HAP-1 (cell line): Measurements from ENCODE around the gene CAB39L.
A peak's percentile ranks its signal among the peaks of the same experiment; 100 is the strongest.

Source experiments
- DNase-seq, 2 experiments: peaks; one replicate each; pipeline ENCODE4 v3.0.0-alpha.2; 2016 to 2020; ENCODE audit warnings: low spot score in 2 of 2
- H3K27me3 ChIP-seq: fragments of 250-450 bp; sonication (Bioruptor Pico); 2 replicates; pipeline ENCODE4 v1.5.1; 2020; ENCODE audit warnings: low read depth, mild to moderate bottlenecking, moderate library complexity
- H3K36me3 ChIP-seq: fragments of 250-450 bp; sonication (Bioruptor Pico); replicated peaks from 2 replicates; pipeline ENCODE4 v1.5.1; 2020; ENCODE audit warnings: mild to moderate bottlenecking
- H3K4me1 ChIP-seq: fragments of 250-450 bp; sonication (Bioruptor Pico); 2 replicates; pipeline ENCODE4 v1.5.1; 2020; ENCODE audit warnings: mild to moderate bottlenecking
- H3K4me3 ChIP-seq: fragments of 250-450 bp; sonication (Bioruptor Pico); 2 replicates; pipeline ENCODE4 v1.5.1; 2020; ENCODE audit warnings: mild to moderate bottlenecking, moderate library complexity
- H3K9me3 ChIP-seq: fragments of 250-450 bp; sonication (Bioruptor Pico); 2 replicates; pipeline ENCODE4 v1.5.1; 2020; ENCODE audit warnings: mild to moderate bottlenecking, moderate library complexity
- in situ Hi-C: fragments of 300-500 bp; cut with MboI; formaldehyde crosslinking; loops from 3 replicates; pipeline ENCODE4 v1.14.3; 2020; ENCODE audit warnings: low sequenced_read_pairs, inconsistent platforms, mixed read lengths

CAB39L gene

DNA sequence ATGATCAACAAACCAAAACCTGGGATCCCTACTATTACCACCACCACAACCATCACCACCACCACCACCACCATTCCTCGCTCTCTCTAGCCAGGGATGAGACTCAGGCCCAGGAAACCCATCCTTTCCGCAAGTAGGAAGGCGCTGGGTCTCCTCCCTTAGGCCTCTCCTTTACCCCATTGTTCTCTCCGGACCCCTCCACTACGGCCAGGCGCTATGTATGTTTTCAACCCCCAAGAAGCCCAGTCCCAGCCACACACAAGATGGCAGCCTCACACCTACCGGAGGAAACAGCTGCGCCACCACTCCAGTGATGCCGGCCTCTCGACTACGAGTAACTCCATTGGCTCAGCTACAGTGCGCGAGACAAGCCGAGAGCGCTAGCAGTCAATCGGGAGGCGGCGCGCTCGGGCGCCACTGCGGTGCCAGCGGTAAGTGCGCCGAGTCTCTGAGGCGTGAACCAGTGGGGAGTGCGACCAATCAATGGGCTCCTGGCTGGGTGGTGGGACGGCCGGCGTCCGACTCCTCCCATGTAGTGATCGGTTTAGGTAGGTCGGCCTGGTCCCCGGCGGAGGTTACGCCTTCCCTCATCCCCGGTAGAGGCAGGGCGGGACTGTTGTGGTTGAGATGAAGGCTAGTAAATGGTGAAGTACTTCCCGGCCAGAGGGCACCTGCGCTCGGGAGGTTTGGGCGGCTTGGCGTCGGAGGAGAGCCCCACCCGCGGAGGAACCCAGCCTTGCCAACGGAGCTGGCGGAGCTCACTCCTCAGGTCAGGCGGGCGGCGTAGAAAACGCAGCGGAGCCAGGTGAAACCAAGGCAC, at the start of gene CAB39L, which contains the start of gene SETDB2:
Gene CAB39L (minus strand): TSS at position 361 of the 820 bp plus-strand sequence. CDS start 61,154 bp downstream, outside the sequence.
Gene SETDB2 (plus strand): TSS at position 571 of the 820 bp plus-strand sequence. CDS start 7,620 bp downstream, outside the sequence.
- peaks cover 22% of the 10 kb centered on the region for H3K4me1 ChIP-seq
- peak; percentile 97 to 99 for DNase-seq
- in situ Hi-C loops: no loop called here
- no peaks in the 10 kb centered on the region for H3K27me3 ChIP-seq
- H3K4me3 ChIP-seq: peak within 1 kb of the TSS; percentile 65
- no peaks in the 10 kb centered on the region for H3K36me3 ChIP-seq
- no peaks in the 10 kb centered on the region for H3K9me3 ChIP-seq

DNA sequence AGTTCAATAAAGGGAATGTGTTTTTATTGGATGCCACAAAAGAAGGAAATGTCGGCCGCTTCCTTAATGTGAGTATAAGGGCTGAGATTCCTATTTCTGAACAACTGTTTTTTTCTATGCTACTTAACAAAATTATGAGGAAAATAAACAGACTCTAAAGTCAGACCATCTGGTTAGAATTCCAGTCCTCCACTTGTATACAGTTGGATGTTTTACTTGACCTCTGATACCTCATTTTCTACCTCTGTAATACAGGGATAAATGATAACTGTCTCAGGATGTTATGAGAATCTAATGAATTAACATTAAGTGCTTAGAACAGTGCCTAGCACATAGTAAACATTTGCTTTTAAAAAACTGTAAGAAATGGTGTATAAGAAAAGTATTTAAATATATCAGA, 44.7 kb upstream of the CAB39L start:
- no peaks in the 10 kb centered on the region for H3K4me1 ChIP-seq
- H3K4me3 ChIP-seq: no peak overlapping the region
- H3K9me3 ChIP-seq: no peaks in the 10 kb centered on the region
- no peak for DNase-seq
- peaks cover 8% of the 10 kb centered on the region for H3K36me3 ChIP-seq
- no peaks in the 10 kb centered on the region for H3K27me3 ChIP-seq
- in situ Hi-C loops: no loop called here

- H3K27me3 ChIP-seq: no peaks in the 10 kb centered on the region
- H3K36me3 ChIP-seq: peaks cover 23% of the 10 kb centered on the region
- no peak overlapping the region for H3K4me3 ChIP-seq
- H3K9me3 ChIP-seq: no peaks in the 10 kb centered on the region
- DNase-seq: no peak
- in situ Hi-C loops: no loop called here
- H3K4me1 ChIP-seq: no peaks in the 10 kb centered on the region
Measured at GRCh38 chr13:49481788-49482187, 37.9 kb upstream of the CAB39L start.

GRCh38 chr13:49476529-49476928, 32.7 kb upstream of the CAB39L start:
- in situ Hi-C loops: no loop called here
- no peaks in the 10 kb centered on the region for H3K9me3 ChIP-seq
- H3K36me3 ChIP-seq: peaks cover 25% of the 10 kb centered on the region
- H3K4me3 ChIP-seq: no peak overlapping the region
- DNase-seq: no peak
- no peaks in the 10 kb centered on the region for H3K4me1 ChIP-seq
- no peaks in the 10 kb centered on the region for H3K27me3 ChIP-seq

GRCh38 chr13:49472186-49472585, 28.3 kb upstream of the CAB39L start:
- Histone ChIP-seq H3K27me3 (no peaks in the 10 kb centered on the region), H3K4me1 (no peaks in the 10 kb centered on the region), H3K9me3 (no peaks in the 10 kb centered on the region), H3K36me3 (peaks cover 19% of the 10 kb centered on the region), H3K4me3 (no peak overlapping the region)
- no peak for DNase-seq
- in situ Hi-C loops: no loop called here

- Histone ChIP-seq H3K27me3 (no peaks in the 10 kb centered on the region), H3K4me3 (no peak overlapping the region), H3K9me3 (0 out of 2 replicates have a peak, but pooled peaks cover 3% of the 10 kb centered on the region), H3K4me1 (no peaks in the 10 kb centered on the region), H3K36me3 (peaks cover 10% of the 10 kb centered on the region; the same call in 1 of the 2 replicates)
- in situ Hi-C loops: no loop called here
- DNase-seq: no peak
Measured at GRCh38 chr13:49466292-49466838, 22.5 kb upstream of the CAB39L start.

DNA sequence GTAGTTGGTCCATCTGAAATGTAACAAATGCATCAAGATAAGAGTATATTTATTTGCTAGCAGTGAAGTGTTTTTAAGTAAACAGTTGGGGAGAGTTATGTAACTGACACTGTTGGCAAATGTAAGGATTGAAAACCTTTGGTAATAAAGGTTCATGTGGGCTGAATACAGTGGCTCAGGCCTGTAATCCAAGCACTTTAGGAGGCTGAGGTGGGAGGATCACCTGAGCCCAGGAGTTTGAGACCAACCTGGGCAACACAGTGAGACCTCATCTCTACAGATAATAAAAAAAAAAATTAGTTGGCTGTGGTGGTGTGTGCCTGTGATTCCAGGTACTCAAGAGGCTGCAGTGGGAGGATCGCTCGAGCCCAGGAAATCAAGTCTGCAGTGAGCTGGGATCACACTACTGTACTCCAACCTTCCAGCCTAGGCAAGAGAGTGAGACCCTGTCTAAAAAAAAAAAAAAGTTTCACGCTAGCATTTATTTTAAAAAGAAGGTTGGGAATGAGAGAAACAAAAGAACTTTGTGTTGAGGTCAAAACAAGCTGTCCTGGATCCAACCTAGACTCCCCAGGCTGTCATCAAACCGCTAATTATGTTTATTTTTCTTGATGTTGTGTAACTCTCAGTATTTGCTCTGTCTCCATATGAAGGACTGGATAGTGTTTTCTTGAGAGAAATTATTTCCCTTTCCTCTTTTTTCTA, 20.9 kb upstream of the CAB39L start:
- H3K4me3 ChIP-seq: no peak overlapping the region
- in situ Hi-C loops: no loop called here
- H3K9me3 ChIP-seq: 0 out of 2 replicates have a peak, but pooled peaks cover 3% of the 10 kb centered on the region
- no peak for DNase-seq
- no peaks in the 10 kb centered on the region for H3K4me1 ChIP-seq
- peaks cover 12% of the 10 kb centered on the region; the same call in 1 of the 2 replicates for H3K36me3 ChIP-seq
- no peaks in the 10 kb centered on the region for H3K27me3 ChIP-seq

- Histone ChIP-seq H3K4me3 (no peak overlapping the region), H3K9me3 (0 out of 2 replicates have a peak, but pooled peaks cover 3% of the 10 kb centered on the region), H3K4me1 (no peaks in the 10 kb centered on the region), H3K27me3 (no peaks in the 10 kb centered on the region), H3K36me3 (peaks cover 12% of the 10 kb centered on the region; the same call in 1 of the 2 replicates)
- no peak for DNase-seq
- in situ Hi-C loops: no loop called here
Measured at GRCh38 chr13:49464085-49464484, 20.2 kb upstream of the CAB39L start.

- no peaks in the 10 kb centered on the region for H3K4me1 ChIP-seq
Measured at GRCh38 chr13:49459580-49459979, 15.7 kb upstream of the CAB39L start.

GRCh38 chr13:49457221-49457620, 13.4 kb upstream of the CAB39L start:
- in situ Hi-C loops: no loop called here
- H3K36me3 ChIP-seq: 0 out of 2 replicates have a peak, but pooled peaks cover 3% of the 10 kb centered on the region
- H3K9me3 ChIP-seq: no peaks in the 10 kb centered on the region
- no peaks in the 10 kb centered on the region for H3K27me3 ChIP-seq
- DNase-seq: no peak
- H3K4me3 ChIP-seq: no peak overlapping the region
- no peaks in the 10 kb centered on the region for H3K4me1 ChIP-seq

More at GRCh38 chr13:49459580-49459979, 15.7 kb upstream of the CAB39L start:
- H3K27me3 ChIP-seq: no peaks in the 10 kb centered on the region
- H3K4me3 ChIP-seq: no peak overlapping the region
- H3K36me3 ChIP-seq: peaks cover 12% of the 10 kb centered on the region; the same call in 1 of the 2 replicates
- no peak for DNase-seq
- 0 out of 2 replicates have a peak, but pooled peaks cover 3% of the 10 kb centered on the region for H3K9me3 ChIP-seq
- in situ Hi-C loops: no loop called here

GRCh38 chr13:49456156-49456555, 12.3 kb upstream of the CAB39L start:
- H3K27me3 ChIP-seq: no peaks in the 10 kb centered on the region
- H3K4me1 ChIP-seq: no peaks in the 10 kb centered on the region
- 0 out of 2 replicates have a peak, but pooled peaks cover 2% of the 10 kb centered on the region for H3K36me3 ChIP-seq
- no peaks in the 10 kb centered on the region for H3K9me3 ChIP-seq
- no peak overlapping the region for H3K4me3 ChIP-seq
- no peak for DNase-seq
- in situ Hi-C loops: no loop called here

- no peaks in the 10 kb centered on the region for H3K36me3 ChIP-seq
- no peaks in the 10 kb centered on the region for H3K27me3 ChIP-seq
- no peaks in the 10 kb centered on the region for H3K9me3 ChIP-seq
- DNase-seq: no peak
- H3K4me3 ChIP-seq: no peak overlapping the region
- H3K4me1 ChIP-seq: no peaks in the 10 kb centered on the region
- in situ Hi-C loops: no loop called here
Measured at GRCh38 chr13:49455007-49455398, 11.1 kb upstream of the CAB39L start.

- no peaks in the 10 kb centered on the region for H3K9me3 ChIP-seq
- no peaks in the 10 kb centered on the region for H3K36me3 ChIP-seq
- no peaks in the 10 kb centered on the region for H3K27me3 ChIP-seq
- H3K4me3 ChIP-seq: no peak overlapping the region
- DNase-seq: no peak
- H3K4me1 ChIP-seq: no peaks in the 10 kb centered on the region
- in situ Hi-C loops: no loop called here
Measured at GRCh38 chr13:49454388-49455006, 10.6 kb upstream of the CAB39L start.
